GM18502 (cell line): ENCODE data around the gene ZFYVE21.

ENCODE experiments used
- ATAC-seq: cut with Tn5 transposase; IDR thresholded peaks from one replicate; pipeline ENCODE4 v1.9.1; 2021; ENCODE audit warnings: mild to moderate bottlenecking; ENCODE audit not compliant: unreplicated experiment, poor library complexity

Gene ZFYVE21

DNA sequence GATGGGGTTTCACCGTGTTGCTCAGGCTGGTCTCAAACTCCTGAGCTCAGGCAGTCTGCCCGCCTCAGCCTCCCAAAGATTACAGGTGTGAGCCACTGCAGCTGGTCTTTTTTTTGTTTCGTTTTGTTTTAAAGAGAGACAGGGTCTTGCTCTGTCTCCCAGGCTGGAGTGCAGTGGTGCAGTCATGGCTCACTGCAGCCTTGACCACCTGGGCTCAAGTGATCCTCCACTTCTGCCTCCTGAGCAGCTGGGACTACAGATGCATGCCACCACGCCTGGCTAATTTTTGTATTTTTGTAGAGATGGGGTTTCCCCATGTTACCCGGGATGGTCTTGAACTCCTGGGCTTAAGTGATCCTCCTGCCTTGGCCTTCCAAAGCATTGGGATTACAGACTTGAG lies 24.0 kb upstream of the ZFYVE21 start:
- peak; percentile 65 for ATAC-seq

GRCh38 chr14:103692159-103692558 lies 23.5 kb upstream of the ZFYVE21 start:
- ATAC-seq = peak; percentile 19

GRCh38 chr14:103692871-103693270 lies 22.7 kb upstream of the ZFYVE21 start:
- ATAC-seq = no peak

GRCh38 chr14:103693515-103693914 lies 22.1 kb upstream of the ZFYVE21 start:
- no peak for ATAC-seq

GRCh38 chr14:103694572-103695026 lies 21.0 kb upstream of the ZFYVE21 start:
- ATAC-seq = no peak

GRCh38 chr14:103695296-103696069 lies 20.1 kb upstream of the ZFYVE21 start:
- ATAC-seq = no peak

DNA sequence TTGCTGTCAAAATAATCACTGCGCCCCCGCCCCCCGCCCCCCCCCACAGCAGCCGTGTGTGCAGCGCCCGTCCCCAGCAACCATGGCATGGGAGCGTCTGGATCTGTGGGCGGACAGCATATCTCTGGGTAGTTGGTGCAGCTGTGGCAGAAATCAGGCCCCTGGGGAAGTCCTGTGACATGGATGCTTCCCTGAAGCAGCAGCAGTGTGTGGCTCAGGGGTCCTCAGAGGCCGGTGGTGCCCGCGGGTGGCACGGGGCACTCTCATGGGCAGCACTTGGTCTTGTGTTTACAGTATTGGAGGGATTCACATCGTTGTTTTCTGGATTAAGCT lies 19.6 kb upstream of the ZFYVE21 start:
- ATAC-seq = no peak

- no peak for ATAC-seq
Observed at GRCh38 chr14:103696466-103697071, 19.0 kb upstream of the ZFYVE21 start.

GRCh38 chr14:103697206-103697602 lies 18.4 kb upstream of the ZFYVE21 start:
- no peak for ATAC-seq

GRCh38 chr14:103697603-103698379 lies 17.8 kb upstream of the ZFYVE21 start:
- ATAC-seq = no peak

DNA sequence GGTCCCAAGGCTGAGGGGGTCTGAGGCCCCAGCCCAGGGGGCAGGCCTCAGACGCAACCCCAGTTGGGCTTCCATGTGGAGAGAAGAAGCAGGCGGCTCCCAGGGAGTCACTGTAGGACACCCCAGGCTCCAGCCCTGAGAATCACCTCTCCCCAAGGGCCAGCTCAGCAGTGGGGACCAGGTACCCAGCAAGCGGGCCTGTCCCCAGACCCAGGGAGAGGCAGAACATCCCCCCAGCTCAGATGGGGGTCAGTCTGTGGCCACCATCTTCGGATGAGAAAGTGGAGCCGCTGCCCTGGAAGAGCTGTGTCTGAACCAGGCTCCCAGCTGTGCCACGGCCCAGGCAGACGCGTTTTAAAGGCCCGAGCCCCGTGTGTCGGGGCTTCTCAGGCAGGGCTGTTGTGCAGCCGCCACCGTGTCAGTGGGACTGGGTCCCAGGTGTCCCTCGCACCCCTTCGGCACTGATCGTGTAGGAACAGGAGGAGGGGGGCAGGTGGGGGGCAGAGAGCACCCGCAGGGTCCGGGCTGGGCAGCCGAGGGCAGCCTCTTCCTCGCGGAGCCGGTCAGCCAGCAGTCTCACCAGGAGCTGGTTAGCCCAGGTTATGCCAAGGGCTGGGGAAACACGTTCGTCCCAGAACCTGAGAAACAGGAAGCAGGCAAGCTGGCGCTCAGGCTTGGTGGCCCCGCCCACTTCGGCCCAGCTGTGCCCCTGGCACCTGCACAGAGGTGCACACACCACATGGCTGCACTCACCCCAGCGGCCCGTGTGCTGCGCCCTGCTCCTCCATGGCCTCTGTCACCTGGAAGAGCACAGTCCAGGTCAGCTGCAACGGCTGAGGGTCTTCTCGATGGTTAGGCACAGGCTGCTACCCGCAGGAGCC lies 17.0 kb upstream of the ZFYVE21 start:
- ATAC-seq = no peak

DNA sequence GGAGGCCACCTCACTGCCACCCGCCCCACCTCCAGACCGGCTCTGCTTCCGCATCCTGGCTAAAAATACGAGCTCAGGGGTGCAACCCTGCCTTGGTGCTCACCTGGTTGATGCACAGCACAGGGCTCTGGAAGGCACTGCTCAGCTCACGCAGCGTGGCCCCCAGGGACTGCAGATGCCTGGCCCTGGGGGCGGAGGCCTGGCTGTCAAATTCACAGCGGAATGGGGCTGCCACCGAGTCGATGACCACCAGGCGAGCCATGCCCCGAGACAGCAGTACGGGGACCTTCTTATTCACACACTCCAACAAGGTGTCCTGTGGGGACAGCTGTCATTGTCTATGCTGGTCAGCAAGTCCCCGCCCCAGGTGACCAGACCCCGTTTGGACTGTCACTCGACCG lies 16.3 kb upstream of the ZFYVE21 start:
- no peak for ATAC-seq

DNA sequence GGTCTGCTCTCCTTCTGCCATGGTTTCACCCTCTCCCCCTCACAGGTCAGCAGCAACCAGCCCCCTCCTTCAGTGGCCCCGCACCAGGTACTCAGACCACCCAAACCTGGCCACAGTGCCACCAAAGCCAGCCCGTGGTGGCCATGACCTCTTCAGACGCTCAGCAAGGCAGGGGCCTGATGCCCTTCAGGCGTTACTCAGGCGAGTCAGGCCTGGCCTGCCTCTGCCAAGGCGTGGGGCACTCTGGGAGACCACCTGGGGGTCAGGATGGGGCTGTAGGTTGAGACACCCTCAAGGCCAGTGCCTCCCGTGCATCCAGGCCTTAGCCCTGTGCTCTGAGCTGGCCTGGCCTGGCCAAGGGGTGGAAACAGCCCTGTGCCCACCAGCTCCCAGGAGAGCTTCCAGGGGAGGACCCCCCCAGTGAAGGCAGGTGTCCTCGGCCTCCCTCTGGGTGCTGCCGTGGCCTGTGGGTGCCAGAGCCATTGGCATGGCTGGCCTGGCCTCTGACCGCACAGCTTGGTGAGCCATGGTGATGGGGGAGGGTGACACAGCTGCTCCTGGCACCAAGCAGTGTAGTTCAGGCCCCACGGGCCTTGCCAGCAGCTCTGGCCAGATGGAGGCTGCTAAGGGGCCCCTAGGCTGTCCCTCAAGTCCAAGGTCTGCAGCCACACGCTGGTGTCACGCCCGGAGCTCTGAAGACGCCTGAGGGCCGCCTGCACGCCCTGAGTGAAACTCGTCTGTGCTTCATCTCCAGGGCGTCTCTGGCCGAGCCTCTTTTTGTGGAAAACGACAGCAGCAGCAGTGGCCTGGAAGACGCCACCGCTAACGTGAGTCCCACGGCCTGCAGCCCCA lies 15.5 kb upstream of the ZFYVE21 start:
- ATAC-seq = no peak

- no peak for ATAC-seq
Observed at GRCh38 chr14:103700753-103701490, 14.7 kb upstream of the ZFYVE21 start.

DNA sequence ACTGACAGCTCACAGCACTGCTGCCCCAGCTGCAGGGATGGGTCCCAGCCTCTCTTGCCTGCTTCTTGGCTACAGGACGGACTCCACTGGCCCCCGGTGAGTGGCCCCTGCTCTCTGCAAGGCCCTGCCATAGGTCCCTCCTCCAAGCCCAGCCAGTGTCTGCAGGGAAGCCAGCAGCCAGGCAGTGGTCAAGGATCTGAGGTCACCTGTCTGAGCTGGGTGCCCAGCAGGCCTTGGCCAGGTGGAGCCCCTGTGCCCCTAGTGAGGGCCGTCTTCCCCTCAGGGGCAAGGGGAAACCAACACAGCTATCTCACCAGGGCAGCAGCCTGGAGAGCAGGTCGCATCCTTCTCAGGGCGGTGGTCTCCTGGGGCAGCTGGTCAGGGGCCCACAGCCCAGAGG lies 13.5 kb upstream of the ZFYVE21 start:
- ATAC-seq = no peak

DNA sequence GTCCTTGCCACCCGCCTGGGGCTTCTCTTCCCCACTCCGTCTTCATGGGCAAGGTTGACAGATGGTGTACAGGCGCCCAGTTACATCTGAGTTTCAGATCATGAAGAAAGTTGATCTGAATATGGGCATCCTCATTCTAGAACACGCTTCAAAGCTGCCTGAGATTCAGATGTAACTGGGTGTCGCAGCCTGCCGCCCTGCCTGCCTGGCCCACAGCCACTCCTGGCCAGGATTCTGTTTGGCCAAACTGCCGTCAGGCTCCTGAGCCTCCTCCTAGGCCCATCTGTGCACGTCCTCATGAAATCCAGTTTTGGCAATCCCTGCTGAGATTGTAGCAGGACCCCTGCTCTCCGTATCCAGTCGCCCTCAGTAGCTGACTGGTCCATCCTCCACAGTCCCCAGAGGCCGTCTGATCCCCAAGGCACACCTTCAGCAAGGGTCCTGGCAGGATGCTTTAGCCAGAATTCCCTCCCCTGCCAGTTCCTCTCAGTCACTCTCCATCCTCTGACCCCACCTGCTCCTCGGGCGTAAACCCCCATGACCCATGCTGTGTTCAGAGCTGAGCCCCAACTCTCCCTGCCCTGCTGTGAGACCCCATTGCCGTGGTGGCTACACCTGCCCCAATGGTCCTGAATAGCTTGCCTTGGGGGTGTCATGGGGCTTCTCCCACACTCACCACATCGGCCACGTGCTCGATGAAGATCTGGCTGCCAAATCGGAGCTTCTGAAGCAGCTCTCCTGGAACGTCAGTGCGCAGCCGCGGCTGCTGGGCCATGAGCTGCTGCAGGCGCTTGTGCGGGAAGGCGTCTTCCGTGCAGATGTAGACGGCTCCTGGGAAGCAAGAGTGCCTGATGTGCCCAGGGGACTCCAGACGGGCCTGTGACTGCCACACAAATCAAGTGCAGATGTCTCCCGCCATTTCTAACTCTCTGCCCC lies 12.8 kb upstream of the ZFYVE21 start:
- no peak for ATAC-seq

- ATAC-seq = no peak
Observed at GRCh38 chr14:103703433-103704385, 11.9 kb upstream of the ZFYVE21 start.
